Common myeloid progenitor, CD34-positive (primary cell): ENCODE measurements around the gene EQTN. TPM values are rescaled to one million over a fixed set of nuclear protein-coding genes. Genes with fewer than 3 reads are reported as not detected.

Experiments used
- CTCF ChIA-PET: fragments of 350-600 bp; sonication (Branson Sonifier 250); formaldehyde crosslinking; loops from one replicate; lab custom pipeline; 2021; ENCODE audit warnings: antibody characterized with exemption; lab: Charles Lee
- POLR2A ChIA-PET: fragments of 350-600 bp; sonication (Branson Sonifier 250); formaldehyde crosslinking; loops from one replicate; lab custom pipeline; 2021; ENCODE audit warnings: antibody characterized with exemption; lab: Charles Lee
- DNase-seq, 3 donors: peaks; one replicate each; pipeline versions ENCODE4 v3.0.0 to v3.0.0-alpha.2; 2013
- H3K27ac ChIP-seq, 2 experiments: 1 replicate in 1 of 2; 2 replicates in 1 of 2; pipeline ENCODE4 v1.7.0; 2013; ENCODE audit warnings: inconsistent platforms in 2 of 2, low read length in 2 of 2, mild to moderate bottlenecking in 2 of 2, low read depth in 1 of 2, moderate library complexity in 1 of 2; ENCODE audit not compliant: severe bottlenecking in 2 of 2, insufficient read depth in 1 of 2, poor library complexity in 1 of 2
- H3K27me3 ChIP-seq, 5 experiments: replicated peaks in 2 of 5; 1 replicate in 3 of 5; 2 replicates in 2 of 5; pipeline versions ENCODE4 v1.6.1 to v1.7.0; 2013; ENCODE audit warnings: low read length in 4 of 5, mild to moderate bottlenecking in 2 of 5, moderate library complexity in 2 of 5, inconsistent platforms in 1 of 5; ENCODE audit not compliant: insufficient read depth in 5 of 5, control insufficient read depth in 4 of 5
- H3K36me3 ChIP-seq, 4 experiments: 1 replicate in 2 of 4; 2 replicates in 2 of 4; pipeline versions ENCODE4 v1.6.1 to v1.7.0; 2013; ENCODE audit warnings: low read length in 3 of 4, control low read depth in 1 of 4, mild to moderate bottlenecking in 1 of 4; ENCODE audit not compliant: control insufficient read depth in 4 of 4, insufficient read depth in 4 of 4
- H3K4me1 ChIP-seq, 4 experiments: 1 replicate in 3 of 4; 2 replicates in 1 of 4; pipeline versions ENCODE4 v1.6.1 to v1.7.1; 2013; ENCODE audit warnings: low read length in 3 of 4, mild to moderate bottlenecking in 3 of 4, control low read depth in 1 of 4, inconsistent platforms in 1 of 4, moderate library complexity in 1 of 4; ENCODE audit not compliant: control insufficient read depth in 4 of 4, insufficient read depth in 4 of 4; ENCODE audit errors: control extremely low read depth in 1 of 4
- H3K4me3 ChIP-seq, 7 experiments: 1 replicate in 4 of 7; 2 replicates in 3 of 7; pipeline versions ENCODE4 v1.5.1 to v1.7.0; 2013; ENCODE audit warnings: mild to moderate bottlenecking in 7 of 7, low read length in 6 of 7, moderate library complexity in 6 of 7, inconsistent platforms in 2 of 7, low read depth in 2 of 7, control low read depth in 1 of 7; ENCODE audit not compliant: insufficient read depth in 4 of 7, control insufficient read depth in 1 of 7; ENCODE audit errors: extremely low read depth in 1 of 7
- H3K9me3 ChIP-seq, 5 experiments: 1 replicate in 4 of 5; 2 replicates in 1 of 5; pipeline versions ENCODE4 v1.6.1 to v1.7.1; 2013; ENCODE audit warnings: low read length in 4 of 5, mild to moderate bottlenecking in 2 of 5, inconsistent platforms in 1 of 5, low read depth in 1 of 5, moderate library complexity in 1 of 5; ENCODE audit not compliant: control insufficient read depth in 4 of 5, insufficient read depth in 2 of 5; ENCODE audit errors: control extremely low read depth in 1 of 5
- WGBS: methylation state at CpG from one replicate; pipeline ENCODE4 v1.1.5; 2013; ENCODE audit not compliant: insufficient coverage; 5-methylcytosine and 5-hydroxymethylcytosine counted together
- polyA plus RNA-seq: library from polyadenylated mRNA; unstranded; fragments of 120-200 nt; gene quantifications from one replicate; pipeline ENCODE4 v1.2.1, GENCODE V29; 2013

Gene EQTN
- 0.07 TPM for polyA plus RNA-seq

DNA sequence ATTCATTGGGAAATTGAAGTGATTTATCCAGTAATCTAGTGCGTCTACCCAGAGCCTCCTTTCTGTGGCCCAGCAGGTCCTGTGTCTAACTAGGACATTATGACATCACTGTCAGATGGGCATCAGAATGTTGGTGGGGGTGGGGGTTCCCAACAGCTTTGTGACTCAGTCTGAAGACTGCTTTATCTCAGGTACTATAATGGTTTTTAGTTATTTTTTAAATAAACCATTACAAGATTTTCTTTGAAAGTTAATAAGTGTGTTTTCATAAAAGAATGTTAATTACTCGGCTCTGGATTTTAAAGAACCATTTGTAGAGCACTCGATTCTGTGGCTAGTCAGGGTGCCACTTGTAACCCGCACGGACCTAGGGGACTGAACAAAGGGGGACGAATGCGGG is at the start of gene EQTN:
TSS of gene EQTN (minus strand) at position 101 of the 400 bp plus-strand sequence. CDS start at position 6, 95 bp downstream.
- H3K9me3 ChIP-seq = no peaks in the 10 kb centered on the region
- no peak within 1 kb of the TSS for H3K27ac ChIP-seq
- 83% methylated on average over 6 of the region's 7 CpGs for WGBS
- H3K4me3 ChIP-seq = no peak within 1 kb of the TSS
- CTCF ChIA-PET = no interaction called here
- H3K36me3 ChIP-seq = no peaks in the 10 kb centered on the region
- DNase-seq = no peak
- POLR2A ChIA-PET = no interaction called here
- no peaks in the 10 kb centered on the region for H3K4me1 ChIP-seq
- H3K27me3 ChIP-seq = no peaks in the 10 kb centered on the region

DNA sequence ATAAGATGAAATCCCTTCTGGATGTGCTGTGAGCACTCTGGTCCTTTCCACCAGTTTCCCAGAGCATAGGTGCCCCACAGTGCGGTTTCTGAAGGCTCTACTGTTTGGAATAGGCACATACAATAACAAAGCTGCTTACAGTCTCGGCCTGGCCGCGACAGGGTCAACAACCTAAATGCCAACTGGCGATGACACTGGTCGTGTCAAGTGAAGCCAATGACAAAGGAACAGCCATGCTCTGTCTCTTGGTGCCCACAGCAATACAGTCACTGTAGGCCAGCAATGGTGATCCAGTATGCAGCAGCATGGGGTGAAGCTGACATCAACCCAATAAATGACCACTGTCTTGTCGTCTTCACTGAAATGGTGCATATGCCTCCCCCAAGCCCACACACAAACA is 47.8 kb upstream of the EQTN start:
- Histone ChIP-seq H3K4me1 (peaks cover 0 to 6% (median 0%) of the 10 kb centered on the region in 4 experiments), H3K4me3 (no peak overlapping the region)
- 97% methylated on average over 6 of the region's 7 CpGs for WGBS

DNA sequence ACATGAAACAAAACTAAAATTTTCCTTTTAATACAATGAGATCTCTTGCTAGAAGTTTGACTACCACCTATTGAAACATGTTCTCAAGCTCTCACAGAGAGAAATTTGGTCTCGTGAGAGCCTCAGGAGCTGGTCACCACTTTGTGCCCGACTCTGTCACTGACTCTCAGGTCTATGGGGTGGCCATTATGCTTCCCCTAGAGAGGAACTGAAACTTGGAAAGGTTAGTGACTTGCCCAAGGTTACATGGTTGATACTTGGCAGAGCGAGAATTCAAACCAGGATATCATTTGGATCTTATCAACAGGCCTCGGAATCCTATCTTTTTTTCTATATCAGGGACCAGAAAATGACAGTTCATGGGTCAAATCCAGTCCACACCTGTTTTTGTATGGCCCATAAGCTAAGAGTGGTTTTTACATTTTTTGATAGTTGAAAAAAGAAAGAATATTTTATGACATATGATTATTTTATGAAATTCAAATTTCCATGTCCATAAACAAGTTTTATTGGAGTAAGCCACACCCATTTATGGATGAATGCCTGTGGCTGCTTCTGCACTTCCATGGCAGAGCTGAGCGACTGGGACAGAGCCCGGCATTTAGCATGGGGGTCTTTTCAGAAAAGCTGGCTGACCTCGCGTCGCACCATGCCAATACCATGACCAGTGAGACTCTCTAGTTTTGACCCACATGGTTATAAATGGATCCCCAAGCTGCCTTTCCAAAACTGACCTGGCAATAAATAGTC is 44.8 kb upstream of the EQTN start:
- no peak for DNase-seq
- peaks cover 0 to 2% (median 0%) of the 10 kb centered on the region in 5 experiments for H3K9me3 ChIP-seq
- no peak overlapping the region for H3K27ac ChIP-seq
- no peaks in the 10 kb centered on the region for H3K36me3 ChIP-seq
- H3K4me1 ChIP-seq = peaks cover 0 to 9% (median 4%) of the 10 kb centered on the region in 4 experiments
- ChIA-PET POLR2A (no interaction called here), CTCF (interaction anchor here (0.9 kb wide), 1 partner anchor 9 kb away, joined by 3 read pairs; no protein-coding TSS in a partner anchor)
- no peak overlapping the region for H3K4me3 ChIP-seq
- 100% methylated on average over 8 of the region's 9 CpGs for WGBS
- H3K27me3 ChIP-seq = no peaks in the 10 kb centered on the region

More for the DNA sequence above, 47.8 kb upstream of the EQTN start:
- Histone ChIP-seq H3K27me3 (no peaks in the 10 kb centered on the region), H3K27ac (no peak overlapping the region), H3K36me3 (no peaks in the 10 kb centered on the region), H3K9me3 (peaks cover 0 to 2% (median 0%) of the 10 kb centered on the region in 5 experiments)
- POLR2A ChIA-PET = no interaction called here
- CTCF ChIA-PET = no interaction called here
- no peak for DNase-seq

DNA sequence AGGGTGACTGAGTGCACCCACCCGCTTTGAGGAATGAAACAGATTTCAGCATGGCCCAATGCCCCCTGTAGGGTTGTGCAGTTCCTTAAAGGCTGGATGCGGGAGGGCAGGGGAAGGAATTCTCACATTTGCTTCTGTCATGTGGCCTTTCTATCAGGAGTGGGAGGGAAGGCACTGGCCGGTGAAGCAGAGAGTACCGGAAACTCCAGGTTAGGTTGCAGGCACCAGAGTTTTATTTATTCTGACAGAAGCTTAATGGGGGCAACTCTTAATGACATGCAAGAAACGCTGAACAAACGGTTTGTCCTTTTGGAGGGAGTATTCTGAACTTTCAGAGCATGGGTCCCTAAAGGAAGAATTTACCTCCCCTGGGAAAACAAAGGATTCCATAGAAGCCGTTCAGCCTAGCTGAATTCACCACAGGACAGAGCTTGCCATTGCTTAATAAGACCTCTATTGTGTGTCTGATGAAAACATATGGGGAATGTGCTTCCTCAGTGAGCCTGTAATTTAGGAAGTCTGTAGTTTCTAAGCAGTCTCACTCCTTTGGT is 44.1 kb upstream of the EQTN start:
- Histone ChIP-seq H3K9me3 (peaks cover 0 to 2% (median 0%) of the 10 kb centered on the region in 5 experiments), H3K27me3 (no peaks in the 10 kb centered on the region), H3K4me1 (peaks cover 0 to 9% (median 4%) of the 10 kb centered on the region in 4 experiments), H3K36me3 (no peaks in the 10 kb centered on the region), H3K27ac (no peak overlapping the region), H3K4me3 (no peak overlapping the region)
- 97% methylated on average over 7 of the region's 7 CpGs for WGBS
- POLR2A ChIA-PET = no interaction called here
- CTCF ChIA-PET = interaction anchor here (0.9 kb wide), 1 partner anchor 8 kb away, joined by 3 read pairs; no protein-coding TSS in a partner anchor
- DNase-seq = no peak

DNA sequence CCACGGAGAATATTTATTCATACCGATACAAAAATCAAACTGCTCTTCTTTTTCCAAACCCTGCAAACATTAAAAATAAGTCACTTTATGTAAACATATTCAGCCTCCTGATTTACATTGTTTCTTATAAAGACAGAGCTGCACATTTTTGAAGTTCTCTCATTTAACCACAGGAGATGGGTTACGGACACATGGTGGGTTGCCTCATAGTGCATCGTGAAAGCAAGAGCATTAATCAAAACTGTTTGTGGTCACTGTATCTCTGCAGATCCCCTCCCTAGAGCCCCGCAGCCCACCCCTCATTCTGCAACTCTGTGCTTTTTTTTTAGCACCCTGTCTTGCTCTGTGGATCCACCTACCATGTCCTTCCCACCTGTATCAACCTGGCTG is 43.3 kb upstream of the EQTN start:
- peaks cover 0 to 9% (median 4%) of the 10 kb centered on the region in 4 experiments for H3K4me1 ChIP-seq
- H3K9me3 ChIP-seq = peaks cover 0 to 2% (median 0%) of the 10 kb centered on the region in 5 experiments
- ChIA-PET POLR2A (no interaction called here), CTCF (no interaction called here)
- no peak for DNase-seq
- H3K36me3 ChIP-seq = no peaks in the 10 kb centered on the region
- H3K27ac ChIP-seq = no peak overlapping the region
- 86% methylated on average over 5 of the region's 5 CpGs for WGBS
- H3K27me3 ChIP-seq = no peaks in the 10 kb centered on the region
- H3K4me3 ChIP-seq = no peak overlapping the region

DNA sequence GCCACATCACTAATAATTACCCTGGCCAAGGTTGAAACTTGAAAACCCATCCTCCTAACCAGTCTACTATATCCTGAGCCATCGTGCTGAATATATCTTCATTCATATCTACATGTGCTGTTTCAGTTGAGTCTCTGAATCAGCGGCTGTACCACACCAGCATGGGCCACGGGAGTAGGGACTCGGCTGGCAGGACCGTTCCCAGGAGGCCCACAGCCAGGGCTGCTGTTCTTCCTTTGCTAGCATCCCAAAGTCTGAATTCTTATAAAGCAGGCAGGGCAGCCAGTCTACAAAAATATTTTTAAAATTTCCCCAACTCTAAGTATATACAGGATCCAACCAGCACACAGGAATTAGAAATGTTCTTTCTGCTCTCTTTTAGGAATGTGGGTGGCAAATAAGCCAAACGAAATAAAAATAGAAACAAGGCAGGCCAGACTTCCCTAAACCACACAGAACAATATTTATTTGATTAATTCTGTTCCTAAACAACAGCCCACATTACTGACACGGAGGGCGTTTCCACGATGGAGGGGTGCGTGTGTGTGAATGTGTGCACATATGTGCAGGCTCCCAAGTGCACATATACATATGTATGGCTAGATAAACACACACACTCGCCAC is 42.8 kb upstream of the EQTN start:
- no peaks in the 10 kb centered on the region for H3K36me3 ChIP-seq
- peaks cover 0 to 9% (median 4%) of the 10 kb centered on the region in 4 experiments for H3K4me1 ChIP-seq
- H3K4me3 ChIP-seq = no peak overlapping the region
- no peaks in the 10 kb centered on the region for H3K9me3 ChIP-seq
- POLR2A ChIA-PET = no interaction called here
- no peaks in the 10 kb centered on the region for H3K27me3 ChIP-seq
- CTCF ChIA-PET = no interaction called here
- no peak for DNase-seq
- WGBS = 98% methylated on average over 7 of the region's 11 CpGs
- no peak overlapping the region for H3K27ac ChIP-seq

DNA sequence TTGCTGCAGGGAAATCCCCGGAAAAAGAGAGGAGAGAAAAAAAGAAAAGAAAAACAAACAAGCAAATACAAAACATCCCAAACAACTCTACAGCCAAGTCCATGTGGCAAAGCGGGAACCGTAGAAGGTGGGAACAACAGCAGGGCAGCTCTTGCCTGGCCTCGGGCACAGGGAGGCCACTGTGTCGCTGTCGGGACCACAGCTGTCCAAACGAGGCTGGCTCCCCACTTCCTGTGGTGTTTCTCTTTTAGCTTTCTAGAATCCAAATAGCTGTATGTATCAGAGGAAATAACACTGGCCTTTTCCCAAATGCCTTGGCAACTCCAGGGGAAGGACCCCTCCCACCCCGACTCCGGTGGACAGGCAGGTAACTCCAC is 41.6 kb upstream of the EQTN start:
- POLR2A ChIA-PET = no interaction called here
- H3K27ac ChIP-seq = no peak overlapping the region
- CTCF ChIA-PET = interaction anchor here (1.3 to 11.9 kb wide), 3 partner anchors 196 to 211 kb away, joined by 4 to 131 read pairs (median 4); partner anchors contain the start of gene MOB3B
- H3K4me1 ChIP-seq = peaks cover 0 to 9% (median 4%) of the 10 kb centered on the region in 4 experiments
- no peak overlapping the region for H3K4me3 ChIP-seq
- no peak for DNase-seq
- no peaks in the 10 kb centered on the region for H3K36me3 ChIP-seq
- 87% methylated on average over 8 of the region's 9 CpGs for WGBS
- H3K9me3 ChIP-seq = no peaks in the 10 kb centered on the region
- no peaks in the 10 kb centered on the region for H3K27me3 ChIP-seq
